Peyer's patch (tissue), 4 donors: ENCODE results near the gene PACSIN2. TPM values are rescaled to one million over a fixed set of nuclear protein-coding genes. Genes with fewer than 3 reads are reported as not detected.

Experiments
- DNase-seq, 3 donors: peaks; one replicate each; pipeline ENCODE4 v3.0.0-alpha.2; 2017 to 2019
- H3K27ac ChIP-seq, 4 donors: fragments of 200-600 bp; sonication (generic); one replicate each; pipeline ENCODE4 v1.5.1; 2016 to 2019
- H3K27me3 ChIP-seq, 2 donors: fragments of 200-600 bp; sonication (generic); one replicate each; pipeline ENCODE4 v1.5.1; 2019
- H3K36me3 ChIP-seq, 3 donors: fragments of 200-600 bp; sonication (generic); one replicate each; pipeline ENCODE4 v1.5.1; 2016 to 2019
- H3K4me1 ChIP-seq, 4 donors: fragments of 200-600 bp; sonication (generic); one replicate each; pipeline ENCODE4 v1.5.1; 2016 to 2019
- H3K4me3 ChIP-seq, 4 donors: fragments of 200-600 bp; sonication (generic); 1 replicate in 3 of 4; 2 replicates in 1 of 4; pipeline ENCODE4 v1.5.1; 2016 to 2019; ENCODE audit warnings: mild to moderate bottlenecking in 1 of 4
- H3K9me3 ChIP-seq, 4 donors: fragments of 200-600 bp; sonication (generic); one replicate each; pipeline ENCODE4 v1.5.1; 2016 to 2019; ENCODE audit warnings: mild to moderate bottlenecking in 1 of 4
- CTCF ChIP-seq, 6 experiments: fragments of 450-650 bp in 4 of 6; fragments of 200-600 bp in 2 of 6; sonication (generic) in 1 of 6; IDR thresholded peaks; one replicate each; pipeline ENCODE4 v1.5.1; 2017 to 2019; ENCODE audit warnings: antibody characterized with exemption in 6 of 6, mild to moderate bottlenecking in 3 of 6, moderate library complexity in 1 of 6
- POLR2A ChIP-seq, 2 donors: fragments of 450-650 bp; IDR thresholded peaks; one replicate each; pipeline ENCODE4 v1.5.1; 2017; ENCODE audit warnings: antibody characterized with exemption in 2 of 2, mild to moderate bottlenecking in 2 of 2, moderate library complexity in 2 of 2
- total RNA-seq, 4 donors: library from RNA; depleted of rRNA; stranded (reverse); fragments of >200 nt; gene quantifications; one replicate each; pipeline ENCODE4 v1.1.0, GENCODE V29; 2016

PACSIN2 gene
- total RNA-seq, 4 donors from 2014 or later: 58.0 to 149 (median 110) TPM

- H3K9me3 ChIP-seq: no peaks in the 10 kb centered on the region
- H3K36me3 ChIP-seq: no peaks in the 10 kb centered on the region
- TF ChIP-seq POLR2A (IDR thresholded peaks at IDR 0.05) (no peak), CTCF (IDR thresholded peaks at IDR 0.05) (no peak)
- peak in 1 of 3 donors; percentile 44 for DNase-seq
- H3K4me1 ChIP-seq: peaks cover 0 to 51% (median 3%) of the 10 kb centered on the region in 4 donors
- H3K27ac ChIP-seq: no peak overlapping the region
- no peak overlapping the region for H3K4me3 ChIP-seq
- no peaks in the 10 kb centered on the region for H3K27me3 ChIP-seq
Measured at GRCh38 chr22:42951093-42951710, 63.7 kb downstream of the PACSIN2 start.

DNA sequence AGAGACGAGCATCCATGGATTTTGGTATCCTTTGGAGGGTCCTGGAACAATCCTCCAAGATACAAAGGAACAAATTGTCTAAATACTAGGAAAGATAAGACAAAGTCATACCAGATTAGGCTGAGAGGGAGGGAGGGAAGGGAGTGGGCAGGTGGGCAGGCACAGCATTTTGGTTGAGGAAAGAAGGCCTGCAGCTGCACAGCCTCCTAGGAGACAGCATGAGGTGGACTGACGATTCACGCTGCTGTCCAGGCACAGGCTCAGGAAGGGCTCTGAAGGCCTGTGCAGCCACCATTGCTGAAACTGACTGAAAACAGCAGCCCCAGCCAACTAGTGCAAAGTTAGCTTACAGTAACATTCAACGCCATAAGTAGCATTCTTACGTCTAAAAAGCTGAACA is 64.7 kb downstream of the PACSIN2 start:
- Histone ChIP-seq H3K36me3 (no peaks in the 10 kb centered on the region), H3K27me3 (no peaks in the 10 kb centered on the region), H3K4me1 (peaks cover 0 to 57% (median 7%) of the 10 kb centered on the region in 4 donors), H3K27ac (no peak overlapping the region), H3K9me3 (no peaks in the 10 kb centered on the region), H3K4me3 (no peak overlapping the region)
- DNase-seq: peak in 1 of 3 donors; percentile 26
- no peak for TF ChIP-seq POLR2A (IDR thresholded peaks at IDR 0.05)
- no peak for TF ChIP-seq CTCF (IDR thresholded peaks at IDR 0.05)

GRCh38 chr22:42949159-42949558 is 65.8 kb downstream of the PACSIN2 start:
- Histone ChIP-seq H3K4me1 (peaks cover 0 to 57% (median 7%) of the 10 kb centered on the region in 4 donors), H3K9me3 (no peaks in the 10 kb centered on the region), H3K4me3 (no peak overlapping the region), H3K27me3 (no peaks in the 10 kb centered on the region), H3K27ac (peak overlapping the region in 1 of 4 donors; percentile 19), H3K36me3 (no peaks in the 10 kb centered on the region)
- peak in 1 of 3 donors; percentile 45 for DNase-seq
- TF ChIP-seq POLR2A (IDR thresholded peaks at IDR 0.05): no peak
- no peak for TF ChIP-seq CTCF (IDR thresholded peaks at IDR 0.05)

DNA sequence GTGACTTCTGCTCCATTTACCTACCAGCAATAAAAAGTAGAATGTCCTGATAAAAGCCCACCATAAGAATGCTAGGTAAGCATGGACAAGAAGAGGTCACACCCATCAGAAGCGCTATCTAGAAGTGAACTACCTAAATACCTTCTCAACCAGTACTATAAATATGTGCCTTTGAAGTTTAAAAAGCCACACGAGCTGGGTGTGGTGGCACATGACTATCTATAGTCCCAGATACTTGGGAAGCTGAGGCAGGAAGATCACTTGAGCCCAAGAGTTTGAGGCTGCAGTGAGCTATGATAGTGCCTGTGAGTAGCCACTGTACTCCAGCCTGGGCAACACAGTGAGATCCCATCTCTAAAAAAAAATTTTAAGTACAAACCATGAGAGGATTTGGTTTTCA is 66.7 kb downstream of the PACSIN2 start:
- H3K27me3 ChIP-seq: no peaks in the 10 kb centered on the region
- no peak overlapping the region for H3K4me3 ChIP-seq
- no peaks in the 10 kb centered on the region for H3K36me3 ChIP-seq
- peaks cover 0 to 49% (median 7%) of the 10 kb centered on the region in 4 donors for H3K4me1 ChIP-seq
- no peak overlapping the region for H3K27ac ChIP-seq
- TF ChIP-seq POLR2A (IDR thresholded peaks at IDR 0.05): no peak
- TF ChIP-seq CTCF (IDR thresholded peaks at IDR 0.05): no peak
- H3K9me3 ChIP-seq: no peaks in the 10 kb centered on the region
- peak in 1 of 3 donors; percentile 38 for DNase-seq

DNA sequence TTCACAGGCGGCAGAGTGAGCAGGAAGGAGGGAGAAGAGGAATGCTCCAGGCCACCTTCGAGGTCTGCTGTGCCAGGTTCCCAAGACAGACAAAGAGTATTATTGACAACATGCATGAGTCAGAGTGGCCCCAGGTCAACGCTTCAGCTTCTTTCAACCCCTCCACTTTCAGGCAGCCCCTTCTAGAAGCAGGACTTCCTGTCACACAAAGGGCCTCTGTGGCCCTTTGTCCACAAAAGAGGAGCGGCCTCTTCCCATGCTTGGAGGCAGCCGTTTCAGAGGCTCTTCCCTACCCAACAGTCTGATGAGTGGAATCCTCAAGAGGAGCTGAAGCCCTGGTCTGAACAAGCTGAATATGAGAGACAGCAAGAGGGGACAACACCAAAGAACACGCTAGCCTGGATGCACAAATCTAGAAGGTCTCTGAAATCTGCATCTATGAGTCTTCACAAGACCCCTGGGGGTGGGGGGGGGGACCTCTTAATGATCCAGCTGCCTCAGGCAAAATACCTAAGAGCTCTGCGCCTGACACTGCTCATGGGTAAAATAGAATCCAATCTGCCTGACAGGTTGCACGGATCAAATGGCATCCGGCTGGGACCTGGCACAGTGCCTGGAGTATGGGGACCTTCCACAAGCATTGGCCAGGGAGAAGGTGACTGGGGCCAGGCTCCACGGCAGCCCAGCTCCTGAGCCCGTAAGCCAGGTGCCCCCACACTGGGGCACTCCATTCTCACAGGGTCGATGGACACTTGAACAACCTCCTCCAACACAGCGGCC is 67.5 kb downstream of the PACSIN2 start:
- H3K27me3 ChIP-seq: no peaks in the 10 kb centered on the region
- peak in 1 of 3 donors; percentile 50 for DNase-seq
- no peaks in the 10 kb centered on the region for H3K9me3 ChIP-seq
- H3K27ac ChIP-seq: peak overlapping the region in 1 of 4 donors; percentile 1
- peaks cover 0 to 48% (median 7%) of the 10 kb centered on the region in 4 donors for H3K4me1 ChIP-seq
- no peaks in the 10 kb centered on the region for H3K36me3 ChIP-seq
- TF ChIP-seq CTCF (IDR thresholded peaks at IDR 0.05) (no peak), POLR2A (IDR thresholded peaks at IDR 0.05) (no peak)
- no peak overlapping the region for H3K4me3 ChIP-seq
